ENCODE results near the gene SNAPIN.

The SNAPIN gene

GRCh38 chr1:153679337-153680119 is 21.0 kb downstream of the SNAPIN start:
- peak; percentile 8 to 16 for DNase-seq

GRCh38 chr1:153680120-153680403 is 21.6 kb downstream of the SNAPIN start:
- no peak for DNase-seq

- DNase-seq: no peak
Measured at GRCh38 chr1:153682730-153683129, 24.2 kb downstream of the SNAPIN start.

- no peak for DNase-seq
Measured at GRCh38 chr1:153683854-153684253, 25.4 kb downstream of the SNAPIN start.

- DNase-seq: no peak
Measured at GRCh38 chr1:153684892-153685291, 26.4 kb downstream of the SNAPIN start.

GRCh38 chr1:153685544-153686340 is 27.2 kb downstream of the SNAPIN start:
- no peak for DNase-seq

GRCh38 chr1:153687346-153688125 is 29.0 kb downstream of the SNAPIN start:
- DNase-seq: no peak

GRCh38 chr1:153688276-153688675 is 29.8 kb downstream of the SNAPIN start:
- no peak for DNase-seq

- no peak for DNase-seq
Measured at GRCh38 chr1:153688736-153689328, 30.3 kb downstream of the SNAPIN start.

- DNase-seq: no peak
Measured at GRCh38 chr1:153693466-153693865, 35.0 kb downstream of the SNAPIN start.

- DNase-seq: no peak
Measured at GRCh38 chr1:153696741-153697140, 38.2 kb downstream of the SNAPIN start.

- DNase-seq: no peak
Measured at GRCh38 chr1:153697191-153698019, 38.9 kb downstream of the SNAPIN start.

GRCh38 chr1:153698020-153698922 is 39.8 kb downstream of the SNAPIN start:
- no peak for DNase-seq

GRCh38 chr1:153698923-153699714 is 40.6 kb downstream of the SNAPIN start:
- DNase-seq: no peak

GRCh38 chr1:153699768-153700167 is 41.3 kb downstream of the SNAPIN start:
- no peak for DNase-seq

GRCh38 chr1:153705484-153705883 is 47.0 kb downstream of the SNAPIN start:
- DNase-seq: no peak

GRCh38 chr1:153711026-153711425 is 52.5 kb downstream of the SNAPIN start:
- no peak for DNase-seq

Measured in CD4-positive, alpha-beta T cell treated with Interferon alpha-2 for 1 hour (primary cell).